GM19240 (cell line): ENCODE data around the gene XRN2.
"Not testable (repeated sequence)": the region's sequence is repeated elsewhere in the genome, so short reads cannot be mapped to it uniquely, and the experiment has no call there.

Source experiments
- DNase-seq: peaks from one replicate; pipeline ENCODE4 v3.0.0; 2011; ENCODE audit warnings: low spot score; ENCODE audit not compliant: insufficient read length

Gene XRN2

DNA sequence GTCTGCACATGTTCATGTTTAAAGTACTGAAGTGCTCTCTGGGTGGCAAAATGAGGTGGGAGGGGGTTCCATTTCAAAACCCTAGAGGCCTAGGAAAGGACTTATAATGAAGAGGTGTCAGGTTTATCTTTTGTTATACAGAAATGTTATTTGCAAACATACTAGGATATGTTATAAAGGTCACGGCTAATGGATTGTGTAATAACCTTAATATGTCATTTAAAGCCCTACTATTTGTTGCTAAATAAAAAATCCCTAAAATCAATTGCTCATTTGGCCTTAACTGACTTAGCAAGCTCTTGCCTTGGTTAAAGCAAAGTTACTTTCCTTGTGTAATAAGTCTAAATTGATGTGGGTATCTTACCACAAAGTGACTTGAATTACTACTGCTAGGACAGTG lies 85.4 kb downstream of the XRN2 start:
- DNase-seq: no peak

- no peak for DNase-seq
Observed at GRCh38 chr20:21389368-21389767, 86.2 kb downstream of the XRN2 start.

DNA sequence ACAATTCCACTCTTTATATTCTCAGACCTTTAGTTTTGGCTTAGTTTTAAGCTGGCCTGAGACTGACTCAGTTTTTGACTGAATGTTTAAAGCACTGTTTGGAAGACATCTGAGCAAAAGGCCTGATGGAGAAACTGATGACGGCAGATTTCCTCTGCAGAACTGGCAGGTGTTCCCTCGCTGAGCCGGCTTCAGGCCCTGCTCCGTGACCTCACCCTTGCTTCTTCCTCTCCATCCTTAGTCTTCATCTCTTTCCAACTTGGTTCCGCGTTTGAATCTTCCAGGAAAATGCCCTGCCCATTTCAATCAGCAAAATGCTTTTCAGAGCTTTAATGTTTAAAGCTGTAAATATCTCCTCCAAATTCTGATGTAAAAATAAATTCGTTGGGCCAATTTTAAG lies 87.6 kb downstream of the XRN2 start:
- DNase-seq: no peak

- DNase-seq: no peak
Observed at GRCh38 chr20:21391185-21391971, 88.2 kb downstream of the XRN2 start.

GRCh38 chr20:21391972-21392352 lies 88.8 kb downstream of the XRN2 start:
- DNase-seq: no peak

GRCh38 chr20:21393166-21393565 lies 90.0 kb downstream of the XRN2 start:
- no peak for DNase-seq

DNA sequence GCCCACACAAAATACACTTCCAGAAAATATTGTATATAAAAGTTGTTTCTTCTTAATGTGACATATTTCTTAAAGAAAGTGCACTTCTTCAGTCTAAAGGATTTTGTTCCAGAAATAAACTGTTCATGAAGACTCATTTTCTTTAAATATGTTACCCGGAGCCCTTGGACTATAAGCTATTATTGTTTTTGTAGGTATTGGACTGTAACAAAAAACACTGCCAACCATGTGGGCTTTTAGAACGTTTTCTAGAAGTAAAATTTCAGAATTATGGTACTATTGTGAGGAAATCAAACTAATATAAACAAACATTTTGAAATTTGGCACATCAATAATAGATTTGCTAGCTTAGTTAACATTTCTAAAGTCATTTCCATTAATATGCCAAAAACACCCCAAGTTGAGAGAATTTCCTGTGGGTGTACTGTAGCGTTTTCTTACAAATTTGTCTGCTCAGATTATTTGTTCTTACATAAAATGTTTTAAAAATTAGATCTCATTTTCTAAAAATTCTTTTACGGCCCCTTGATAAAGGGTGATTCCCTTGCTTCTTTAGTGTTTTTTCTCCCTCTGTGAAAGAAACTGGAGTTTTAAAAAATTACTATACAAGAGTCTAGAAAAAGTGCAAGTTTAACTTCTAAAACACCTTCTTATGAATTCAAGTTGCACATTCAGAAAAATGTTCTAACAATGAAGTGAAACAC lies 90.8 kb downstream of the XRN2 start:
- no peak for DNase-seq

GRCh38 chr20:21394551-21394950 lies 91.4 kb downstream of the XRN2 start:
- no peak for DNase-seq

DNA sequence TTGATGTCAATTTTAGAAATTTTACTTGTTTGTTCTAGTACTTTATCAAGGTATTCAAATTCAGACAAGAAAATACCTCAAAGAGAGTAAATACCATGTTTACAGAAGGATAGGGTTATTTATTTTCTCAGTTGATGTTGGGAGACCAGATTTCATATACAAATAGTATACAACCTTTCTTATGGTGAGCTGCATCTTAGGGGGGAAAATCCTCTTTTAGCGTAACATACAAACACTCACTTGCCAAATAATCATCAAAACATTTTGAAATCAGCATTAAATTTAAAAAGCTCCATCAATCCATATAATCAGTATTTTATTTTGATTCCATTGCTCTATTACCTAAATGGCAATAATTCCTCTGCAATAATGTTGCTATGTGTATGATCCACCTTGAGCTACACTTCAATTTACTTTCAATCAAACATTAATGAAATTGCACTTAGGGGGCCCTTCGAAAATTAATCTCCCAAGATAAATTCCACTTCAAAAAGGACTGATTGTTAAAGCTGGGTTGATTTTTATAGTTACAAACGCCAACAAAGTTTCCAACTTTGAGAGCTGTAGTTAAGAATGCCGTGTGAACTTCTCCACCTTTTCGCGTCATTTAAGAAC lies 92.0 kb downstream of the XRN2 start:
- DNase-seq: no peak

DNA sequence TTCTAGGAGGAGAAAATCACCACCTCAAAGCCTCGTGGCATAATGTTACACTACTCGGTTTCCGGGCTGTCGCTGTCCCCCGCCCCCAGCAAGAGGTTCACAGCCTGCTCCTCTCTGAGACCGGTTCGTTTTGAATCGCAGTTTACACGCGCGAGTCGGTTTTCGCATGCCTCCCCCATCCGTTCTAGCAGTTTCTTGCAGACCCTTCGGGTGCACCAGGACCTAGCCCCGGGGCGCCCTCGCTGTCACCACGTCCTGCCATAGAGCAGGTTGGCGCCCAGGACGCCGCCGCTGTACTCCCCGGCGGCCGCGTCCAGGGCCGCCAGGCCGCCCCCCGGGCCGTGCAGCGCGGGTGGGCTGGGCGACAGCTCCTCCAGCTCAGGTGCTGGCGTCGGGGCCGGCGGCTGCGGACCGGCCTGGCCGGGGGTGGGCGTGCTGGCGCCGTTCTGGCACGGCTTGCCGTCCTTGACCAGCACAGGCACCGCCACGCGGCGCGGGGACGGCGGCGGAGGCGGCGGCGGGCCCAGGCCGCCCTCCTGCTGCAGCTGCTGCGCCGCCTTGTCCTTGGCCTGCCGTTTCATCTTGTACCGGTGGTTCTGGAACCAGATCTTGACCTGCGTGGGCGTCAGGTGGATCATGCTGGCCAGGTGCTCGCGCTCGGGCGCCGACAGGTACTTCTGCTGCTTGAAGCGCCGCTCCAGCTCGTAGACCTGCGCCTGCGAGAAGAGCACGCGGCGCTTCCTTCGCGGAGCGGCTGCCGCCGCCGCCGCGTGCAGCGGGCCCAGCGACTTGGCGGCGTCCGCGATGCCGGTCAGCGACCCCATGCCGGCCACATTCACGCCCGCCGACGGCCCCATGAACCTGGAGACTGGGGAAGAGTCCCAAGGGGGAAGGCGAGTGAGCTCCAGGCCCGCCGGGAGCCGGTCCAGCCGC lies 92.8 kb downstream of the XRN2 start:
- DNase-seq: no peak

DNA sequence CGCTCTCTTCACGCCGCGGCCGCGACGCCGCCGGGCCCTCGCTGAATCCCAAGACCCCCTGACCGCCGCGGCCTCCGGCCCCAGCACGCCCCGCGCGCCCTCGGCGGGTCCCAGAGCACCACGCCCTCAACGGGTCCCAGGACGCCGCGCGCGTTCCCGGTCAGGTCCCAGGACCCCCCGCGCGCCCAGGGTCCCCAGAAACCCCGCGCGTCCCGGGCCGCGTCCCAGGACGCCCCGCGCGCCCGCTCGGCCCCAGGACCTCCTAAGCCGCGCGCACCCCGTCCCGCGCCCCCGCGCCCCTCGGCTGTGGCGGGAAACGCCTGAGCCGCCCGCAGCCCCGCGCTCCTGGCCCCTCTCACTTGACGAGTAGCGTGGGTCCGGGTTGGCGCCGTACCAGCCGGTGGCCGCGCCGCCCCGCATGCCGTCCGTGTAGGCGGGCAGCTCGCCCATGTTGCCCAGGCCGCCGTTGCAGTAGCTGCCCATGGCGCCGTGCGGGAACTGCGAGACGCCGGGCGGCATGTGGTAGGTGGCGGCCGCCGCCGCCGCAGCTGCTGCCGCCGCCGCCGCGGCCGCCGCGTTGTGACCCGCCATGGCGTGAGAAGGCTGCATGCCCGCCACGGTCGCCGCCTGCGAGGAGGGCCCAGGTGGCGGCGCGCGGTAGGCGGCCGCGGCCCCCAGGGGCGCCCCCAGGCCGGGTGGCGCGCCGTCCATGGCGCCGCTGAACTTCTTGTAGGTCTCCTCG lies 93.6 kb downstream of the XRN2 start:
- DNase-seq: no peak

- no peak for DNase-seq
Observed at GRCh38 chr20:21397341-21398108, 94.4 kb downstream of the XRN2 start, which contains the start of gene NKX2-4. TSS of gene NKX2-4 (minus strand) at chr20:21397526. CDS start at chr20:21397399, 127 bp downstream.

DNA sequence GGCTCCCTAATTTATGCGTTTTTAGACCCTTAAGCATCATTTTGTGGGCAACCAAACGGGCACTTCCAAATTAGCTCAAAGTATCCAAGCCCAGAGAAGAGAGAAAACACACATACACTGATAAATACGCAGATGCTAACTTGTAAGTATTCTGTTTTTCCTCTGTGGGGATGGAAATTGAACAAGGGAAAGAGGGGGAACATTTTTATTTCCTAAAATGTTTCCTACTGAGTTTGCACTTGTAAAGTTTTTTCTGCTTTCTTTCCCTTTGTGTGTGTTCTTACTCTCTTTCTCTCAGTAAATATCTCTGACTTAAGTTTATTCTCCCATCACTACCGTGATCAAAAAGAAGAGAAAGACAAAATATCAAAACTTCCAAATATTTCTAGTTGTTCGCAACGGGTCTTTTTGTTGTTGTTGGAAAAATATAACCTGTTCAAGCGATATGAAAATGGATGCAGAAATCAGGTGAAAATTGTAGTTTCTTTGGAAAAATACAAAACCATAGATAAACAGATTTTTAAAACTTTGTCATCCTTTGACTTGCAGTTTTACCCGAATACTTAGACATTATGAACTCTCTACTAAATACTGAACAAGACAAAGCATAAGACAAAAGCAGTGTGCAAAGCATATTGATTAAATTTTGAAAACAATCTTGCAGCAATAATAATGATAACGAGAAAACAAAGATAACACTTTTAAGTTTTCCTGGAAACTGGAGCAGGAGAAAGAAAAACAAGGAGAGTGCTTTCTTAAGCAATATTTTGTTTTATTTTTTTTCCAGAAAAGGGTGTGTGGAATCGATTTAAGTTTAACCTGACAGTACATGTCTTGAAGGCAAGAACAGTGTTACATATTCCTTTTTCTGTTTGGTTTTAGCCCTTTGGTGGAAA lies 95.2 kb downstream of the XRN2 start:
- no peak for DNase-seq

DNA sequence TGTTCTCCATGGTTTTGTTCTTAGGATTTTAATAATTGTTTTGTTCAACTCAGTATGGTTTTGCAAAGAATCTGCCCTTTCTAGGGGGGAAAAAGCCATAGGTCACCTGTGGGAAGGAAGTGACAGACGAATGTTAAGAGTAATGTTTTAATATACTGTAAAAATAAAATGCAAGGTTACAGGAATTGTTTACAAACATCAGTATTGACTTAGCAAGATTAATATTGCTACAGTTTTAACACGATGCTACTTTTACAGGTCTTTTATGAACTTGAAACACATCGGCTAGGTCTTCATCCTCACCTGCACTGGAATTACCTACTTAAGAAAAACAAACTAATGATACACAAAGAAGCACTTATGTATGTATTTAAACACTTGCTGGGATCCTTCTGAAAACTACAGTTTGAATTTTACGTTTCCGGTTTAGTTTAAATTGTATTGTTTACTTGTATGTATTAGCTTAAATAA lies 95.9 kb downstream of the XRN2 start:
- DNase-seq: no peak

DNA sequence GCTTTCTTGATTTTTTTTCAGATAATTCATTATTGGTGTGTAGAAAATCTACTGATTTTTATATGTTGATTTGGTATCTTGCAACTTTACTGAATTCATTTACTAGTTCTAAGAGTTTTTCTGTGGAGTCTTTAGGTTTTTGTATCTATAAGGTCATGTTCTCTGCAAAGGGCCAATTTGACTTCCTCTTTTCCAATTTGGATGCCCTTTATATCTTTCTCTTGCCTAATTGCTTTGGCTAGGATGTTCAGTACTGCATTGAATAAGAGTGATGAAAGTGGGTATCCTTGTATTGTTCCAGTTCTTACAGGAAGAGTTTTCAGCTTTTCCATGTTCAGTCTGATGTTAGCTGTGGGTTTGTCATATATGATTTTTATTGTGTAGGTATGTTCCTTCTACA lies 108.6 kb downstream of the XRN2 start:
- no peak for DNase-seq

DNA sequence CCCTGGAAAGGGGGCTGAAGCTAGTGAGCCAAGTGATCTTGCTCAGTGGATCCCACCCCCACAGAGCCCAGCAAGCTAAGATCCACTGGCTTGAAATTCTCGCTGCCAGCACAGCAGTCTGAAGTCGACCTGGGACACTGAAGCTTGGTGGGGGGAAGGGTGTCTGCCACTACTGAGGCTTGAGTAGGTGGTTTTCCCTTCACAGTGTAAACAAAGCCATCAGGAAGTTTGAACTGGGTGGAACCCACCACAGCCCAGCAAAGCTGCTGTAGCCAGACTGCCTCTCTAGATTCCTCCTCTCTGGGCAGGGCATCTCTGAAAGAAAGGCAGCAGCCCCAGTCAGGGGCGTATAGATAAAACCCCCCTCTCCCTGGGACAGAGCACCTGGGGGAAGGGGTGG lies 110.9 kb downstream of the XRN2 start:
- not testable (repeated sequence) for DNase-seq

- DNase-seq: not testable (repeated sequence)
Observed at GRCh38 chr20:21419147-21419546, 116.0 kb downstream of the XRN2 start.

GRCh38 chr20:21421601-21422236 lies 118.6 kb downstream of the XRN2 start:
- no peak for DNase-seq
